Coronary artery (tissue), 2 donors: ENCODE data around the gene RNF10.
A peak's percentile ranks its signal among the peaks of the same experiment; 100 is the strongest.

ENCODE experiments used
- DNase-seq: peaks from one replicate; pipeline ENCODE4 v3.0.0-alpha.2; 2017; ENCODE audit warnings: low spot score
- H3K27ac ChIP-seq, 2 donors: fragments of 200-600 bp; sonication (generic); one replicate each; pipeline ENCODE4 v1.5.1; 2016 to 2019
- H3K4me3 ChIP-seq: fragments of 200-600 bp; sonication (generic); 2 replicates; pipeline ENCODE4 v1.5.1; 2016; ENCODE audit warnings: mild to moderate bottlenecking, moderate library complexity
- CTCF ChIP-seq: fragments of 200-600 bp; sonication (generic); IDR thresholded peaks from one replicate; pipeline ENCODE4 v1.5.1; 2019; ENCODE audit warnings: antibody characterized with exemption

RNF10 gene

GRCh38 chr12:120580787-120581723, 46.9 kb downstream of the RNF10 start, which contains the start of gene POP5:
TSS of gene POP5 (minus strand) at chr12:120581402. CDS start at chr12:120581362, 40 bp downstream.
- Histone ChIP-seq H3K4me3 (peak within 1 kb of the TSS; percentile 97), H3K27ac (peak within 1 kb of the TSS; percentile 27 to 85)
- peak; percentile 96 for DNase-seq
- TF ChIP-seq CTCF = no peak

GRCh38 chr12:120581998-120582397, 47.8 kb downstream of the RNF10 start:
- DNase-seq = no peak
- Histone ChIP-seq H3K27ac (no peak overlapping the region), H3K4me3 (peak overlapping the region; percentile 97)
- TF ChIP-seq CTCF = no peak

GRCh38 chr12:120583478-120584030, 49.4 kb downstream of the RNF10 start:
- peak; percentile 85 for DNase-seq
- Histone ChIP-seq H3K4me3 (peak overlapping the region; percentile 29), H3K27ac (no peak overlapping the region)
- TF ChIP-seq CTCF = peak; percentile 87

- H3K4me3 ChIP-seq = peak overlapping the region; percentile 68
- no peak for TF ChIP-seq CTCF
- DNase-seq = no peak
- no peak overlapping the region for H3K27ac ChIP-seq
Measured at GRCh38 chr12:120584343-120585149, 50.4 kb downstream of the RNF10 start.

GRCh38 chr12:120586206-120586605, 52.0 kb downstream of the RNF10 start:
- H3K27ac ChIP-seq = no peak overlapping the region
- TF ChIP-seq CTCF = no peak
- no peak for DNase-seq
- no peak overlapping the region for H3K4me3 ChIP-seq

GRCh38 chr12:120586860-120587259, 52.7 kb downstream of the RNF10 start:
- no peak for DNase-seq
- no peak for TF ChIP-seq CTCF
- Histone ChIP-seq H3K27ac (no peak overlapping the region), H3K4me3 (no peak overlapping the region)
